ENCODE measurements around the gene PRKAG2. TPM values are rescaled to one million over a fixed set of nuclear protein-coding genes. Genes with fewer than 3 reads are reported as not detected.

The PRKAG2 gene
- total and polyA plus RNA-seq, 2 experiments from 2014 or later = 9.1 to 14.9 TPM

GRCh38 chr7:151630358-151630757, 246.6 kb downstream of the PRKAG2 start (continued):
- TF ChIP-seq CTCF (conservative IDR thresholded peaks at IDR 0.05; ENCODE audit: low read depth in 2 of 2) (no peak), JUNB (IDR thresholded peaks at IDR 0.05; ENCODE audit: unreplicated experiment) (no peak), STAT1 (IDR thresholded peaks at IDR 0.05; ENCODE audit: unreplicated experiment) (no peak)

- Mint-ChIP-seq H3K27ac (no peak overlapping the region), H3K4me1 (peaks cover 49% of the 10 kb centered on the region)
- TF ChIP-seq ZNF462 (CRISPR knock-in tag; IDR thresholded peaks at IDR 0.05) = no peak
- TF ChIP-seq ZNF331 (CRISPR knock-in tag; IDR thresholded peaks at IDR 0.05; ENCODE audit: low read depth) = no peak
- TF ChIP-seq EZH2phosphoT487 (IDR thresholded peaks at IDR 0.05; ENCODE audit: unreplicated experiment) = no peak
- TF ChIP-seq NANOG (IDR thresholded peaks at IDR 0.05; ENCODE audit: borderline replicate concordance) = no peak
- no peak for TF ChIP-seq CREB1 (CRISPR knock-in tag; IDR thresholded peaks at IDR 0.05; ENCODE audit: low read depth)
- TF ChIP-seq STAT1 (IDR thresholded peaks at IDR 0.05; ENCODE audit: unreplicated experiment) = no peak
- no peak for TF ChIP-seq EZH2 (IDR thresholded peaks at IDR 0.05; ENCODE audit: low read depth, unreplicated experiment)
- no peak for TF ChIP-seq ETS1 (IDR thresholded peaks at IDR 0.05)
- TF ChIP-seq ZNF114 (CRISPR knock-in tag; IDR thresholded peaks at IDR 0.05) = no peak
- TF ChIP-seq REST (IDR thresholded peaks at IDR 0.05; ENCODE audit: unreplicated experiment) = no peak
Observed at GRCh38 chr7:151629713-151630272, 247.1 kb downstream of the PRKAG2 start.

More at GRCh38 chr7:151629713-151630272, 247.1 kb downstream of the PRKAG2 start:
- Mint-ChIP-seq H3K4me3 (peak overlapping the region; percentile 23; the same call in 1 of the 3 replicates), H3K27me3 (ENCODE audit: insufficient read depth, low read depth, poor library complexity) (peaks cover 35% of the 10 kb centered on the region), H3K36me3 (ENCODE audit: low read depth) (peaks cover 6% of the 10 kb centered on the region), H3K9me3 (peaks cover 11% of the 10 kb centered on the region)
- H3F3A ChIP-seq (replicated peaks; ENCODE audit: low read depth) = peaks cover 11% of the 10 kb centered on the region
- no peak overlapping the region for H2AFZ ChIP-seq
- ATAC-seq (no peak), DNase-seq (ENCODE audit: low spot score) (no peak)
- peaks cover 28% of the 10 kb centered on the region for H3K27me3 ChIP-seq (ENCODE audit: insufficient read depth)
- peaks cover 32% of the 10 kb centered on the region for H3K4me1 ChIP-seq (ENCODE audit: insufficient read depth)
- peaks cover 15% of the 10 kb centered on the region; the same call in 1 of the 2 replicates for H3K79me2 ChIP-seq (replicated peaks; ENCODE audit: insufficient read depth)
- H3K27ac ChIP-seq (ENCODE audit: low read depth) = no peak overlapping the region
- H3K4me3 ChIP-seq = no peak overlapping the region
- peaks cover 12% of the 10 kb centered on the region; the same call in 1 of the 2 replicates for H4K20me1 ChIP-seq (replicated peaks; ENCODE audit: insufficient read depth)
- peak overlapping the region; percentile 78; the same call in 1 of the 2 replicates for H3K4me2 ChIP-seq
- H3K9me2 ChIP-seq (ENCODE audit: insufficient read depth) = no peaks in the 10 kb centered on the region
- H3K36me3 ChIP-seq (ENCODE audit: insufficient read depth) = no peaks in the 10 kb centered on the region; the same call in 1 of the 2 replicates
